ENCODE data around the gene GPR156.
"Not testable (repeated sequence)": the region's sequence is repeated elsewhere in the genome, so short reads cannot be mapped to it uniquely, and the experiment has no call there.

Gene GPR156

GRCh38 chr3:120156699-120157098 is 128.3 kb downstream of the GPR156 start:
- DNase-seq, result no peak

DNA sequence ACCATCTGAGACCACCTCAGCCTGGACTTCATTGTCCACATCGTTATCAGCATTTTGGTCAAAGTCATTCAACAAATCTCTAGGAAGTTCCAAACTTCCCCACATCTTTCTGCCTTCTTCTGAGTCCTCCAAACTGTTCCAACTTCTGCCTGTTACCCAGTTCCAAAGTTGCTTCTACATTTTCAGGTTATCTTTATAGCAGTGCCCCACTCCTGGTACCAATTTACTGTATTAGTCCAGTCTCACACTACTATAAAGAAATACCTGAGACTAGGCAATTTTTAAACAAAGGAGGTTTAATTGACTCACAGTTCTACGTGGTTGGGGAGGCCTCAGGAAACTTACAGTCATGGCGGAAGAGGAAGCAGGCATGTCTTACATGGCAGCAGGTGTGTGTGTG is 129.3 kb downstream of the GPR156 start:
- DNase-seq, result not testable (repeated sequence)

- no peak for DNase-seq
Measured at GRCh38 chr3:120155108-120155507, 129.9 kb downstream of the GPR156 start.

GRCh38 chr3:120153294-120153693 is 131.7 kb downstream of the GPR156 start:
- DNase-seq, result no peak

DNA sequence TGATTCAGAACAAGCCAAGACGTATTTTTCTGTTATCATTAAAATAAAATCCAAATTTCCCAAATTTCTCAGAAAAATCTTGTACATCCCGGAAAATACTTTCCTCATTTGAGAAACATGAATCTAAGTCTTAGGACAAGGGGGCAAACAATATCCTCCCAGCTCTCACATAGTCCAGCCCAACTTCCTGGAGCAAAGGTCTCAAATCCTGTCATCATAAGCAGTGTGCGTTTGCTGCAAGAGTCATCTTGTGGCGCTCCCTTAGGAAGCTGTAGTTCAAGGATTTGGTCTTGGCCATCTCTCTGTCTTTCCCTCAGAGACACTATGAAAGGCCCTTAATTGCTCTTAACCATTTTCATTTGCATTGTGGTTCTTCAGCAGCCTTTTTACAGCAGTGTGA is 133.2 kb downstream of the GPR156 start:
- no peak for DNase-seq

DNA sequence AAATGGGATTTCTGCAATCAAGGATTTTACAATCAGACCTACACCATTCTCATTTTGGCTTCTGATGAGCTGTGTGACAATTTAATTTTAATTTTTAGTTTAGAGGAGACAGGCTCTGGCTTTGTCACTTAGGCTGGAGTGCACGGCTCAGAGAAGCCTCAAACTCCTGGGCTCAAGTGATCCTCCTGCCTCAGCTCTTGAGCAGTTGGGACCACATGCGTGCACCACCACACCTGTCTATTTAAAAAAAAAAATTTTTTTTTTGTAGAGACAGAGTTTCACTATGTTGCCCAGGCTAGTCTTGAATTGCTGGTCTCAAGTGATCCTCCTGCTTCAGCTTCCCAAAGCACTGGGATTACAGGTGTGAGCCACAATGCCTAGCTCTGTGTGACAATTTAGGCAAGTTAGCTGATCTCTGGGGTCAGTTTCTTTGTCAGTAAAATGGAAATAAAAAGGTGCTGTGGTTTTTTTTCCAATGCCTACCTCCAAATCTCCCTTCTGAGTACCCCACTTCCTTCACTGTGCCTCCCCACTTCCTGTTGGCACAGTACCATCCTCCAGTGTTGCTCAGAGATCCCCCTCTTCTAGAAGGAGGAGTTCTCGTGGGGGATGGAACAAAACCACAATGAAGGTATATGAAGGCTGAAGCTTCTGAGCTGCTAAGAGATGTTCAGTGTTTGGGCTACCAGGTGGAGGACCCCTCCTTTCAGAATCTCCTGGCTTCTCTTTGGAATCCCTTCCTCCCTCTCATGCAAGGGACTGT is 136.7 kb downstream of the GPR156 start:
- DNase-seq, result no peak

GRCh38 chr3:120147072-120147871 is 137.8 kb downstream of the GPR156 start:
- DNase-seq, result peak; percentile 64

DNA sequence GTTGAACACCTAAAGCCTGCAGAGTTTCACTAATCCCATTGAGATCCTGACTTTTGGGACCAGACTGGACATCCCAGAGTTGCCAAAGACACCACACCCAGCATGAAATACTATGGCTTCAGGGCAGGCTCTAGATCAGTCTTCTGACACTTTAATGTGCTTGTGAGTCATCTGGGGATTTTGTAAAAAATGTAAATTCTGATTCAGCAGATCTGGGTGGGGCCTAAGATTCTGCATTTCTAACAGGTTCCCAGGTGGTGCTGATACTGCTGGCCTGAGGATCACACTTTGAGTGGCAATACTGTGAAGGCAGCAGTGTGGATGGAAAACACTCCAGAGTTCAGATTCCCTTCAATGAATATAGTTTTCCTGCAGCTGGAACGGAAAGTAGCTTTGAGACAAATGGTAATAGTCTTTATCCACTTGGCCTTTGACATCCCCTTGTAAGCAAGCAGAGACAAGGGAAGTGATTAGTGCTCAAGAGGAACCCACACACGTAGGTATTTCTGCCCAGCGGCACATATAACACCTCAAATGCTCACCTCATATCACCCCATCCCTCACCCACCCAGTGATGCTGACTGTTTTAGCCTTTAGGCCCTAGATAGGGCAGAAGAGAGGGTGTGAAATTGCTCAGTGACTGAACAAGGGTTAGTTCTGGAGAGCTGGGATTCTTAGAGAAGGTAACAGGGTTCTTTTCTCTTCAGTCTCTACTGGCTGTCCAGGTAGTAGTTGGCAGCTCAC is 139.3 kb downstream of the GPR156 start:
- DNase-seq, result no peak

DNA sequence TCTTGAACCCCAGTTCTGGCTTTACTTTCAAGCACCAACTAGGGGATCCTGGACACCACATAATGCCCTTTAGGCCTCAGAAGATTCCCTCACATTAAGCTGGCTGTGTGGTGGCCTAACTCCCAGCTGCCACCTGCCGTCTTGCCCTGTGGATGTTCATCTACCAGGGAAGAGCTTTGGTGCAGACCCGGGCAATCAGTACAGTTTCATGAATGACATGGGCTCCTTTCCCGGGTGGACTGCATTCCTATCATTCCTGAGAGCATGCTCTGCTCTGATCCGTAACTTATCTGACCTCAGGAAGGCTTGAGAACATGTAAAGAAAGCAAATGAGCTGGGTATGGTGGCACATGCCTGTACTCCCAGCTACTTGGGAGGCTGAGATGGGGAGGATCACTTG is 140.8 kb downstream of the GPR156 start:
- DNase-seq, result no peak

GRCh38 chr3:120143676-120144075 is 141.3 kb downstream of the GPR156 start:
- DNase-seq, result no peak

GRCh38 chr3:120142236-120142635 is 142.8 kb downstream of the GPR156 start:
- DNase-seq, result no peak

DNA sequence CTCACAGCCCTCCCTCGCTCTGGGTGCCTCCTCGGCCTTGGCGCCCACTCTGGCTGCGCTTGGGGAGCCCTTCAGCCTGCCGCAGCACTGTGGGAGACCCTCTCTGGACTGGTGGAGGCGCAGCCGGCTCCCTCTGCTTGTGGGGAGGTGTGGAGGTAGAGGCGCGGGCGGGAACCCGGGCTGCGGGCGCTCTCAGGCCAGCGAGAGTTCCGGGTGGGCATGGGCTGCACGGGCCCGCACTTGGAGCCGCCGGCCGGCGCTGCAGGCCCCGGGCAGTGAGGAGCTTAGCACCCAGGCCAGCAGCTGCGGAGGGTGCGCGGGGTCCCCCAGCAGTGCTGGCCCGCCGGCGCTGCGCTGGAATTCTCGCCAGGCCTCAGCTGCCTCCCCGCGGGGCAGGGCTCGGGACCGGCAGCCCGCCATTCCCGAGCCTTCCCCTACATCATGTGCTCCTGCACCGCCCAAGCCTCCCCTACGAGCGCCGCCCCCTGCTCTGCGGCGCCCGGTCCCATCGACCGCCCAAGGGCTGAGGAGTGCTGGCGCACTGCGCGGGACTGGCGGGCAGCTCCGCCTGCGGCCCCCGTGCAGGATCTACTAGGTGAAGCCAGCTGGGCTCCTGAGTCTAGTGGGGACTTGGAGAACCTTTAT is 144.8 kb downstream of the GPR156 start:
- DNase-seq, result no peak

DNA sequence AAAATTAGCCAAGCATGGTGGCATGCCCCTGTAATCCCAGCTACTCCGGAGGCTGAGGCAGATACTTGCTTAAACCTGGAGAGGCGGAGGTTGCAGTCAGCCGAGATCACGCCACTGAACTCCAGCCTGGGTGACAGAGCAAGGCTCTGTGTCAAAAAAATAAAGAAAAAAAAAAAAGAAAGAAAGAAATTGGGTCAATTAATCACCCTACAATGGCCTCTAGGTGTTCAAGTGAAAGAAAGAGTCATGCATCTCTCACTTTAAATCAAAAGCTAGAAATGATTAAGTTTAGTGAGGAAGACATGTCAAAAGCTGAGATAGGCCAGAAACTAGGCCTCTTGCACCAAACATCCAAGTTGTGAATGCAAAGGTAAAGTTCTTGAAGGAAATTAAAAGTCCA is 145.9 kb downstream of the GPR156 start:
- no peak for DNase-seq

- DNase-seq, result no peak
Measured at GRCh38 chr3:120137548-120137947, 147.5 kb downstream of the GPR156 start.

GRCh38 chr3:120130656-120131055 is 154.4 kb downstream of the GPR156 start:
- no peak for DNase-seq

DNA sequence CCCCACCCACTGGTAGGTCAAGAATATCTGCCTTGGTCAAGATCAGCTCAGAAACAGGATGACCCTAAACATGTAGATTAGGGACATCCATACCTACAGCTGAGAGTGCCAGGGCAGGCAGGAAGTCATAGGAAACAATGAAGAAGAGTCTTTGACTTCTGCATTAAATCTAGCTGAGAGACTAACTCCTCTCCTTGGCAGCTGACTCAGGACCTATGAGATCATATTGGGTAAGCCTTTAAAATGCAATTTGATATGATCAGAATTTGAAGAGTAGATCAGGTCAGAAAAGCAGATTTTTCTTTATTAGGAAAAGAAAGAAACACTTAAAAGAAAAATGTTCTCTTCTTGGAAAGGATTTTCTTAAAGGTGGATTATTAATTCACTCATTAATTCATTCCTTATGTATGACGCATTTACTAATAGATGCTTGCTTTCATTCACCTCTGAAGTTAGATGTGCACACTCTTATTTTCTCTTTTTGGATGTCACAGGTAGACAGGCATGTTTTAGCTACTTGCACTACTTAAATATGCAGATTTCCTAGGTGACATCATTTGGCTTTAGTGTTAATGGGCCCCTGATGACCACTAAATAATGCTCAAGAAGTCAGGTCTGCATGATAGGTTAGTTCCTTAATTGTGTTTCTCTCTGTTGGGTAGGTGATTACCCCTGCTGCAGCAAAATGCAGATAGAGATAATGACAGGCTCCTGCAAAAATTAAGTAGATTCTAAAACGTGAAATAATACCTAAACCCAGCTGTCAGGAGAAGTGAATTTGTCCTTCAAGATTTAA is 155.1 kb downstream of the GPR156 start:
- DNase-seq, result no peak

DNA sequence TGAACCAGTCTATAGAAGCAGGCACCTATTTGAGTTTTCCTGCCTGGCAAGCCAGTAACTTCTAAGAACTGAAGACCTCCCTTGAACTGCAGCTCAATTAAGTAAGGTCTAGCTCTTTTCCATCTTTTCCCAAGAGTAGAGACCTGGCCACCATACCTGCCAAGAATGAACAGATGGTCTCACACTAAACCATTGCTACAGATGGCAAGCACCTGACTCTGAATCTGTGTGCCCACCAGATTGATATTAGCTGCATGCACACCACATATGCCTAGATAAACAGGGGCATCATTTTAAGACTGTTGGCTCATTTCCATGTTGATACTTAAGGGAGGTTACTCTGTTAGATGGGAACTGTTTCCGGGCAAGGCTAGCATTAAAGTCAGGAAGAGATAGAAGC is 156.0 kb downstream of the GPR156 start:
- no peak for DNase-seq

- no peak for DNase-seq
Measured at GRCh38 chr3:120125992-120126391, 159.0 kb downstream of the GPR156 start.

DNA sequence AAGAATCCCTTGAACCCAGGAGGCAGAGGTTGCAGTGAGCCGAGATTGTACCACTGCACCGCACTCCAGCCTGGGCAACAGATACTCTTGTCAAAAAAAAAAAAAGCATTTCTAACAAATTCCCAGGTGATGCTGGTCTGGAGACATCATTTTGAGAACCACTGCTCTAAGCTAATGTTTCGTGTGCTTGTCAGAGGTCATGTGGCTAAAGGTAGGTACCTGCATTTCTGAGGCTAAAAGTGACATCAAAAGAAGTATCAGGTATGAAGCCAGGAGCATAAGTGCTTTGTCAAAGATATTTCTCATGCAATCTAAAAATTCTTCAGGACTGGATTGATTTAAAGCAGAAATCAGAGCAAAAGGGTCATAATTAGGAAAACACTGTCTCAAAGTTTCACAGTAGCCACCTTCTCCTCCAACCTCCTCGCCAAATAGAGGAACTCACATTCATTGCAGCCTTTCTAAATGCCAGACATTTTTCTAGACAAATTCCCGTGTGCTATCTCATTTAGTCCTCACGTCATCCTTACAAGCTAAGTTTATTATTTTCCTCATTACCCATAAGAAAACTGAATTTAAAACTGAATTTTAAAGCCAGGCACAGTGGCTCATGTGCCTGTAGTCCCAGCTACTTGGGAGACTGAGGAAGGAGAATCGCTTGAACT is 165.0 kb downstream of the GPR156 start:
- DNase-seq, result no peak

All from CD4-positive, alpha-beta T cell treated with Interleukin-21 for 1 hour (primary cell).